Measurements from ENCODE around the gene IPO5. TPM values are rescaled to one million over a fixed set of nuclear protein-coding genes. Genes with fewer than 3 reads are reported as not detected.

IPO5 gene
- total RNA-seq, 1 experiment from 2014 or later = 114 TPM

- DNase-seq (ENCODE audit: low read depth) = no peak
These were observed 105.8 kb downstream of the IPO5 start for GRCh38 chr13:98059276-98059675.

GRCh38 chr13:98060282-98060681 is 106.8 kb downstream of the IPO5 start:
- no peak for DNase-seq (ENCODE audit: low read depth)

- no peak for DNase-seq (ENCODE audit: low read depth)
These were observed 112.0 kb downstream of the IPO5 start for GRCh38 chr13:98065468-98065867.

GRCh38 chr13:98066636-98067035 is 113.2 kb downstream of the IPO5 start:
- DNase-seq (ENCODE audit: low read depth) = no peak

GRCh38 chr13:98068521-98068920 is 115.0 kb downstream of the IPO5 start:
- no peak for DNase-seq (ENCODE audit: low read depth)

GRCh38 chr13:98069985-98070384 is 116.5 kb downstream of the IPO5 start:
- no peak for DNase-seq (ENCODE audit: low read depth)

GRCh38 chr13:98071316-98071715 is 117.8 kb downstream of the IPO5 start:
- no peak for DNase-seq (ENCODE audit: low read depth)

- DNase-seq (ENCODE audit: low read depth) = no peak
These were observed 119.0 kb downstream of the IPO5 start for GRCh38 chr13:98072476-98072875.

Other genes with a start within 250 kb of the IPO5 start
- 5.0 and 5.2 TPM in 2 replicates for gene FARP1, start 189.4 kb downstream of the IPO5 start, total RNA-seq (2014; rRNA removed; shearing (Covaris generic))
- gene RNF113B, start 223.6 kb downstream of the IPO5 start, total RNA-seq (2014; rRNA removed; shearing (Covaris generic)) = not detected in 2 replicates